Measurements from ENCODE around the gene PLEKHM3.
A peak's percentile ranks its signal among the peaks of the same experiment; 100 is the strongest.

- TF ChIP-seq CTCF (IDR thresholded peaks at IDR 0.05) (no peak), POLR2A (IDR thresholded peaks at IDR 0.05) (peak in 1 of 2 donors; percentile 20)
Observed at GRCh38 chr2:207828361-207829057, 196.8 kb downstream of the PLEKHM3 start.

Measured in adrenal gland (tissue), 5 donors.